ENCODE results near the gene DYDC2.

DNA sequence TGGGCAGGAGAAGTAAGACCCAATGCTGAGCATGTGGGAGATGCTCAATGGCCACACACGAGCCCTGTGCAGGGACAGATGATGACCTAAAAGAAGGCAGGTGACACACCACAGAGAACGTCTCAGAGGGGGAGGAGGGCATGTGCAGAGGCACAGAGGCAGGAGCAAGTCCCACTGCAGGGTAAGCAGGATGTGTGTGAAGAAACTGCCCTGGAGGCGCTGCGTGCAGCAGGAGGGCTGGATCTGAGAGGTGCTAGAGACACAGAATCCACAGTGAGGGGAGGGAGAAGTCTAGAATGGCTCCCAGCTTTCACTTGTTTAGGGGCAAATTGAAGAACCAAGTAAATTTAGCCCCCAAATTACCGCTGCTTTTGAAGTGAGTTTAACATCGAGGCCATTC is 14.9 kb downstream of the DYDC2 start:
- TF ChIP-seq EZH2 (IDR thresholded peaks at IDR 0.05; ENCODE audit: insufficient read depth, poor library complexity, severe bottlenecking) = no peak
- TF ChIP-seq EZH2phosphoT487 (IDR thresholded peaks at IDR 0.05; ENCODE audit: insufficient read depth, low read depth) = no peak
